ENCODE measurements around the gene CRB1. TPM values are rescaled to one million over a fixed set of nuclear protein-coding genes. Genes with fewer than 3 reads are reported as not detected.

CRB1 gene
- total RNA-seq, 1 experiment from 2014 or later, result not detected

DNA sequence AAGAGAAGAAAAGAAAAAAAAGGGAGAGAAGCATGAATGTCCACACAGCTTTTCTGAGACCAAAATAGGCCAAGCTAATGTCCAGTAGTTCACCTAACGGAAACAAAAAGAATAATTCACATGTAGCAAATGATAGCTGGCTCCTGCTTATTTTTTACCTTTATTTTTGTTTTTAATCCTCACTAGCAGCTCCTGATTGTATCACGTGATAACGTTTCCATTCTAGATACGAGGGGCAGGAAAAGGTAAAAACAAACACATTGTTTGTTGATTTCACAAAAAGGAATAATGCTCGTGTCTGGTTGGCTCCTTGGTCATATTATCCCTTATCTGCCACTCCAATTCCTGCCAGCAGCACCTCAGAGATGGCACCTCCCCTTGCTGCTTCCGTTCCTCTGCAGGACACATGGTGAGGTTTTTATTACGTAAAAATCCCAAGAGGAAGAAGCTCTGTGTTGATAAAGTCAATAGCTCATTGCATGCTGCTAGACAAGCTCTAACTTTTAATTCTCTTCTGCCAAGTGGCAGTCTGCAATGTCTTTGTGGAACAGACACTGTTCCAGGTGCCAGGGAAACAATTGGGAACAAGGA, 201.7 kb downstream of the CRB1 start:
- Histone ChIP-seq H3K23me2 (ENCODE audit: insufficient read length, low read depth, low read length, poor library complexity, severe bottlenecking) (no peaks in the 10 kb centered on the region), H4K91ac (ENCODE audit: insufficient read length, low read depth, low read length) (no peak overlapping the region), H3K4me2 (ENCODE audit: insufficient read depth, insufficient read length, low read length) (no peak overlapping the region), H4K20me1 (ENCODE audit: control insufficient read depth, insufficient read depth, insufficient read length) (no peaks in the 10 kb centered on the region), H2BK120ac (ENCODE audit: low read depth, low read length, poor library complexity, severe bottlenecking) (no peak overlapping the region), H3K27ac (ENCODE audit: insufficient read length, low read depth, low read length) (no peak overlapping the region), H3T11ph (ENCODE audit: low read length) (no peak overlapping the region), H2BK5ac (ENCODE audit: insufficient read length, low read length) (no peak overlapping the region), H2AFZ (ENCODE audit: low read length) (no peak overlapping the region), H2BK12ac (ENCODE audit: insufficient read length, low read depth, low read length) (no peak overlapping the region), H4K8ac (replicated peaks; ENCODE audit: insufficient read length, low read depth, low read length) (no peak overlapping the region), H4K5ac (ENCODE audit: insufficient read length, low read depth, low read length) (no peak overlapping the region), H3K23ac (ENCODE audit: insufficient read length, low read depth, low read length) (no peak overlapping the region), H3K9ac (ENCODE audit: extremely low read depth, insufficient read length, low read length) (no peak overlapping the region), H2AK5ac (ENCODE audit: insufficient read length, low read length) (no peak overlapping the region), H3K4me1 (ENCODE audit: insufficient read depth, low read length) (peaks cover 7% of the 10 kb centered on the region), H3K14ac (ENCODE audit: insufficient read depth, low read length) (no peak overlapping the region), H3K79me2 (ENCODE audit: insufficient read depth, low read length) (no peaks in the 10 kb centered on the region), H2BK15ac (ENCODE audit: low read depth, low read length) (no peak overlapping the region), H2BK20ac (ENCODE audit: low read depth, low read length, poor library complexity, severe bottlenecking) (no peak overlapping the region), H3K27me3 (ENCODE audit: insufficient read depth, low read length) (no peaks in the 10 kb centered on the region), H3K56ac (ENCODE audit: insufficient read length, low read depth, low read length) (no peak overlapping the region), H3K79me1 (ENCODE audit: insufficient read depth, low read depth, low read length, poor library complexity, severe bottlenecking) (no peaks in the 10 kb centered on the region), H3K9me3 (ENCODE audit: control insufficient read depth, low read depth, low read length) (no peaks in the 10 kb centered on the region), H3K4ac (ENCODE audit: low read depth, low read length) (no peak overlapping the region), H3K18ac (ENCODE audit: insufficient read length, low read depth, low read length) (no peak overlapping the region)
- DNase-seq, result no peak
- TF ChIP-seq, protein P1, sequence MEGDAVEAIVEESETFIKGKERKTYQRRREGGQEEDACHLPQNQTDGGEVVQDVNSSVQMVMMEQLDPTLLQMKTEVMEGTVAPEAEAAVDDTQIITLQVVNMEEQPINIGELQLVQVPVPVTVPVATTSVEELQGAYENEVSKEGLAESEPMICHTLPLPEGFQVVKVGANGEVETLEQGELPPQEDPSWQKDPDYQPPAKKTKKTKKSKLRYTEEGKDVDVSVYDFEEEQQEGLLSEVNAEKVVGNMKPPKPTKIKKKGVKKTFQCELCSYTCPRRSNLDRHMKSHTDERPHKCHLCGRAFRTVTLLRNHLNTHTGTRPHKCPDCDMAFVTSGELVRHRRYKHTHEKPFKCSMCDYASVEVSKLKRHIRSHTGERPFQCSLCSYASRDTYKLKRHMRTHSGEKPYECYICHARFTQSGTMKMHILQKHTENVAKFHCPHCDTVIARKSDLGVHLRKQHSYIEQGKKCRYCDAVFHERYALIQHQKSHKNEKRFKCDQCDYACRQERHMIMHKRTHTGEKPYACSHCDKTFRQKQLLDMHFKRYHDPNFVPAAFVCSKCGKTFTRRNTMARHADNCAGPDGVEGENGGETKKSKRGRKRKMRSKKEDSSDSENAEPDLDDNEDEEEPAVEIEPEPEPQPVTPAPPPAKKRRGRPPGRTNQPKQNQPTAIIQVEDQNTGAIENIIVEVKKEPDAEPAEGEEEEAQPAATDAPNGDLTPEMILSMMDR (conservative IDR thresholded peaks at IDR 0.05), result no peak
- Mint-ChIP-seq H3K27me3 (ENCODE audit: low read depth) (no peaks in the 10 kb centered on the region), H3K27ac (peak overlapping the region; percentile 5 to 55 (median 21); a peak in 2 of 7 replicates), H3K36me3 (ENCODE audit: insufficient read depth in 1 of 3, low read depth in 3 of 3) (no peaks in the 10 kb centered on the region), H3K4me3 (peak overlapping the region in 1 of 2 experiments; percentile 21; a peak in 1 of 5 replicates), H3K4me1 (peaks cover 32 to 38% of the 10 kb centered on the region in 2 experiments), H3K9me3 (no peaks in the 10 kb centered on the region)
- no CpG with 5 or more reads among the region's 7 CpGs for WGBS (ENCODE audit: extremely low coverage, insufficient read length, low lambda C conversion rate)
